PC-3 (cell line): Measurements from ENCODE around the gene GP1BA. TPM values are rescaled to one million over a fixed set of nuclear protein-coding genes. Genes with fewer than 3 reads are reported as not detected.

Experiments used
- ATAC-seq: fragments of 200-7000 bp; cut with Tn5 transposase; 2 replicates; pipeline ENCODE4 v1.9.1; 2020; ENCODE audit warnings: mild to moderate bottlenecking, moderate library complexity
- BruUV-seq: library from RNA; stranded (reverse); fragments of 400-500 nt; replicated peaks from 2 replicates; lab custom pipeline; 2021; lab: Mats Ljungman, UMichigan
- CTCF ChIA-PET: fragments of 300-600 bp; sonication (Branson Sonifier 250); formaldehyde crosslinking; loops from one replicate; lab custom pipeline; 2022; ENCODE audit warnings: antibody characterized with exemption; lab: Charles Lee
- POLR2A ChIA-PET: fragments of 300-600 bp; sonication (Branson Sonifier 250); formaldehyde crosslinking; loops from one replicate; lab custom pipeline; 2022; ENCODE audit warnings: antibody characterized with exemption; ENCODE audit not compliant: unreplicated experiment; lab: Charles Lee
- DNase-seq: peaks from one replicate; pipeline ENCODE4 v3.0.0-alpha.2; 2015
- H2AFZ ChIP-seq: fragments of 300-600 bp; sonication (generic); 2 replicates; pipeline ENCODE4 v1.6.0; 2016; ENCODE audit warnings: antibody characterized with exemption, low read length
- H3F3A ChIP-seq: fragments of 300-600 bp; sonication (generic); one replicate; pipeline ENCODE4 v1.6.0; 2017; ENCODE audit warnings: antibody characterized with exemption, low read length, control low read depth, mild to moderate bottlenecking; ENCODE audit not compliant: unreplicated experiment
- H3K27ac ChIP-seq: fragments of 300-600 bp; sonication (generic); 2 replicates; pipeline ENCODE4 v1.5.1; 2016; ENCODE audit warnings: mild to moderate bottlenecking, low read length
- H3K27me3 ChIP-seq: fragments of 300-600 bp; sonication (generic); 2 replicates; pipeline ENCODE4 v1.6.1; 2016; ENCODE audit warnings: low read length, mixed read lengths
- H3K36me3 ChIP-seq: fragments of 300-600 bp; sonication (generic); 2 replicates; pipeline ENCODE4 v1.6.1; 2016; ENCODE audit warnings: low read depth, mixed run types, low read length, mixed read lengths
- H3K4me1 ChIP-seq: fragments of 300-600 bp; sonication (generic); 2 replicates; pipeline ENCODE4 v1.5.1; 2016; ENCODE audit warnings: low read length; ENCODE audit not compliant: insufficient read depth
- H3K4me2 ChIP-seq: fragments of 300-600 bp; sonication (generic); 2 replicates; pipeline ENCODE4 v1.6.0; 2016; ENCODE audit warnings: low read length
- H3K4me3 ChIP-seq: fragments of 300-600 bp; sonication (generic); 2 replicates; pipeline ENCODE4 v1.5.1; 2016; ENCODE audit warnings: mild to moderate bottlenecking, low read length, mixed read lengths
- H3K79me2 ChIP-seq: fragments of 300-600 bp; sonication (generic); 2 replicates; pipeline ENCODE4 v1.6.1; 2017; ENCODE audit warnings: low read length, mixed read lengths
- H3K9ac ChIP-seq: fragments of 300-600 bp; sonication (generic); 2 replicates; pipeline ENCODE4 v1.6.0; 2016; ENCODE audit warnings: mild to moderate bottlenecking, low read length
- H3K9me2 ChIP-seq: fragments of 300-600 bp; sonication (generic); replicated peaks from 2 replicates; pipeline ENCODE4 v1.6.1; 2016; ENCODE audit warnings: mixed run types, low read length, mixed read lengths
- H3K9me3 ChIP-seq: fragments of 300-600 bp; sonication (generic); 2 replicates; pipeline ENCODE4 v1.6.1; 2016; ENCODE audit warnings: low read length, mixed read lengths
- H4K20me1 ChIP-seq: fragments of 300-600 bp; sonication (generic); 2 replicates; pipeline ENCODE4 v1.6.1; 2016; ENCODE audit warnings: low read length, mixed read lengths
- EZH2 ChIP-seq: fragments of 300-600 bp; sonication (generic); IDR thresholded peaks from one replicate; pipeline ENCODE4 v1.6.1; 2017; ENCODE audit warnings: antibody characterized with exemption, mild to moderate bottlenecking, low read length; ENCODE audit not compliant: unreplicated experiment
- EZH2phosphoT487 ChIP-seq: fragments of 300-600 bp; sonication (generic); IDR thresholded peaks from 2 replicates; pipeline ENCODE4 v1.6.1; 2018; ENCODE audit warnings: mild to moderate bottlenecking, antibody characterized with exemption, low read length, borderline replicate concordance
- intact Hi-C: fragments of 100-400 bp; cut with micrococcal nuclease; formaldehyde crosslinking; loops from 2 replicates; pipeline ENCODE4 v1.9.0; 2023
- total RNA-seq: library from RNA; depleted of rRNA; stranded (reverse); fragments of >200 nt; gene quantifications from 2 replicates; pipeline ENCODE4 v1.2.3, GENCODE V29; 2014
- TF ChIP-seq, protein P1 (sequence below): fragments of 300-600 bp; sonication (generic); conservative IDR thresholded peaks from 2 replicates; pipeline ENCODE4 v1.5.1; 2017; ENCODE audit warnings: antibody characterized with exemption, low read depth, mild to moderate bottlenecking, low read length

The GP1BA gene
- total RNA-seq, 1 experiment from 2014 or later: not detected

DNA sequence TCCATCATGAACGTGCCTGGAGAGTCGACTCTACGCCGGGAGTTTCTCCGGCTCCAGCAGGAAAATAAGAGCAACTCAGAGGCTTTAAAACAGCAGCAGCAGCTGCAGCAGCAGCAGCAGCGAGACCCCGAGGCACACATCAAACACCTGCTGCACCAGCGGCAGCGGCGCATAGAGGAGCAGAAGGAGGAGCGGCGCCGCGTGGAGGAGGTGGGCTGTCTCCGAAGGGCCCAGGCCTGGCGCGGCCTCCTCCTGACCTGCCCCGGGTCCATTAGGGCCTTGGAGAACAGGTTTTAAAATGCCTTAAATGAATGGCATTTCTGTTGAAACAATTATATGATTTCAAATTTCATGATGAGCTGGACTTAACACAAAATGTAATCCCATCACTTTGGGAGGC, 44.5 kb upstream of the GP1BA start:
- no peaks in the 10 kb centered on the region for H3K9me3 ChIP-seq
- H3K4me2 ChIP-seq: no peak overlapping the region
- no peaks in the 10 kb centered on the region for H3K27me3 ChIP-seq
- DNase-seq (no peak), ATAC-seq (no peak)
- H3F3A ChIP-seq: no peaks in the 10 kb centered on the region
- peaks cover 6% of the 10 kb centered on the region for H3K36me3 ChIP-seq
- H4K20me1 ChIP-seq: no peaks in the 10 kb centered on the region
- no peaks in the 10 kb centered on the region for H3K9me2 ChIP-seq
- CTCF ChIA-PET: no interaction called here
- no peak for TF ChIP-seq EZH2phosphoT487
- TF ChIP-seq, protein P1, sequence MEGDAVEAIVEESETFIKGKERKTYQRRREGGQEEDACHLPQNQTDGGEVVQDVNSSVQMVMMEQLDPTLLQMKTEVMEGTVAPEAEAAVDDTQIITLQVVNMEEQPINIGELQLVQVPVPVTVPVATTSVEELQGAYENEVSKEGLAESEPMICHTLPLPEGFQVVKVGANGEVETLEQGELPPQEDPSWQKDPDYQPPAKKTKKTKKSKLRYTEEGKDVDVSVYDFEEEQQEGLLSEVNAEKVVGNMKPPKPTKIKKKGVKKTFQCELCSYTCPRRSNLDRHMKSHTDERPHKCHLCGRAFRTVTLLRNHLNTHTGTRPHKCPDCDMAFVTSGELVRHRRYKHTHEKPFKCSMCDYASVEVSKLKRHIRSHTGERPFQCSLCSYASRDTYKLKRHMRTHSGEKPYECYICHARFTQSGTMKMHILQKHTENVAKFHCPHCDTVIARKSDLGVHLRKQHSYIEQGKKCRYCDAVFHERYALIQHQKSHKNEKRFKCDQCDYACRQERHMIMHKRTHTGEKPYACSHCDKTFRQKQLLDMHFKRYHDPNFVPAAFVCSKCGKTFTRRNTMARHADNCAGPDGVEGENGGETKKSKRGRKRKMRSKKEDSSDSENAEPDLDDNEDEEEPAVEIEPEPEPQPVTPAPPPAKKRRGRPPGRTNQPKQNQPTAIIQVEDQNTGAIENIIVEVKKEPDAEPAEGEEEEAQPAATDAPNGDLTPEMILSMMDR: no peak
- H3K79me2 ChIP-seq: no peaks in the 10 kb centered on the region
- H3K27ac ChIP-seq: no peak overlapping the region
- no peak overlapping the region for H3K9ac ChIP-seq
- H2AFZ ChIP-seq: no peak overlapping the region
- H3K4me1 ChIP-seq: no peaks in the 10 kb centered on the region
- no TSS peak for BruUV-seq
- no peak overlapping the region for H3K4me3 ChIP-seq
- intact Hi-C loops: loop anchor here (10.0 kb wide), 1 partner anchor 53 kb away; the partner anchor contains the start of gene MINK1
- POLR2A ChIA-PET: no interaction called here

DNA sequence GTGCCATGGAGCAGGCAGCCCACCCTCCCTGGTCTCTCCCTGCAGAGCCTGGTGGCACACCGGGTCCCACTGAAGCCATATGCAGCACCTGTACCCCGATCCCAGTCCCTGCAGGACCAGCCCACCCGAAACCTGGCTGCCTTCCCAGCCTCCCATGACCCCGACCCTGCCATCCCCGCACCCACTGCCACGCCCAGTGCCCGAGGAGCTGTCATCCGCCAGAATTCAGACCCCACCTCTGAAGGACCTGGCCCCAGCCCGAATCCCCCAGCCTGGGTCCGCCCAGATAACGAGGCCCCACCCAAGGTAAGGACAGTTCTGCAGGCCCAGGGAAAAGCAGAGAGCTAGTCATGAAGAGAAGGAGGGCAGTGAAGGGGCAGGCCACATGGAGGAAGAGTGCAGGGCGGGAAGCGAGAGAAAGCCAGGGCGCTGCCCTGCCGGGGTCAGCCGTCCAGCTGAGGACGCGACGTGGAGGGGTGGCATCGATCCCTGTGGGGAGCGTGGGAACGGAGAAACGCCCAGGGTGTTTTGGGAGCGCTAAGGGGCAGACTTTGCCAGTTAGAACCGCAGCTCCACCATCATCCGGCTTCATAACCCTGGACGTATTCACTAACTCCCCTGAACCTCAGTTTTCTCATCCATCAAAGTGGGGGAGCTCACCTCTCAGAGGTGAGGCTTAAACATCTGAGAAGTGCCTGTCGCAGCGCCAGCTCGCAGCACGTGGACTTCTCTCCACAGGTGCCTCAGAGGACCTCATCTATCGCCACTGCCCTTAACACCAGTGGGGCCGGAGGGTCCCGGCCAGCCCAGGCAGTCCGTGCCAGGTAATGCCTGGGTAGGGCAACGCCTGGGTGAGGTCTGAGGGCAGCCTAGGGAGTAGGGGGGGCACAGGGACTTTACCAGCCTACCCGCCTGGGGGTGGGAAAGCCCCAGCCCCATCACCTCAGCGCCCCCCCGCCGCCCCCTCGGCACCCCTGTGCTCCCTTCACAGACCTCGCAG, 40.4 kb upstream of the GP1BA start:
- Histone ChIP-seq H3K9me2 (no peaks in the 10 kb centered on the region), H3K4me3 (no peak overlapping the region), H4K20me1 (no peaks in the 10 kb centered on the region), H3F3A (no peaks in the 10 kb centered on the region), H3K36me3 (peaks cover 4% of the 10 kb centered on the region; the same call in 1 of the 2 replicates), H3K27me3 (no peaks in the 10 kb centered on the region), H3K9ac (no peak overlapping the region), H2AFZ (no peak overlapping the region), H3K4me1 (no peaks in the 10 kb centered on the region), H3K9me3 (no peaks in the 10 kb centered on the region), H3K79me2 (no peaks in the 10 kb centered on the region), H3K4me2 (no peak overlapping the region), H3K27ac (no peak overlapping the region)
- no TSS peak for BruUV-seq
- no peak for ATAC-seq
- CTCF ChIA-PET: no interaction called here
- intact Hi-C loops: no loop called here
- no peak for DNase-seq
- no peak for TF ChIP-seq EZH2
- TF ChIP-seq, protein P1: no peak
- no peak for TF ChIP-seq EZH2phosphoT487
- POLR2A ChIA-PET: no interaction called here
